Thyroid gland (tissue), 4 donors: Measurements from ENCODE around the gene NCMAP.

ENCODE experiments used
- POLR2A ChIP-seq, 2 donors: fragments of 450-650 bp; IDR thresholded peaks; one replicate each; pipeline ENCODE4 v1.6.1; 2017; ENCODE audit warnings: antibody characterized with exemption in 2 of 2, mild to moderate bottlenecking in 2 of 2, moderate library complexity in 1 of 2
- TF ChIP-seq, protein P1 (sequence below), 6 experiments: fragments of 200-600 bp in 3 of 6; fragments of 450-650 bp in 3 of 6; sonication (generic) in 3 of 6; IDR thresholded peaks; one replicate each; pipeline ENCODE4 v1.5.1; 2016 to 2019; ENCODE audit warnings: antibody characterized with exemption in 6 of 6, mild to moderate bottlenecking in 2 of 6, inconsistent platforms in 1 of 6, moderate library complexity in 1 of 6

DNA sequence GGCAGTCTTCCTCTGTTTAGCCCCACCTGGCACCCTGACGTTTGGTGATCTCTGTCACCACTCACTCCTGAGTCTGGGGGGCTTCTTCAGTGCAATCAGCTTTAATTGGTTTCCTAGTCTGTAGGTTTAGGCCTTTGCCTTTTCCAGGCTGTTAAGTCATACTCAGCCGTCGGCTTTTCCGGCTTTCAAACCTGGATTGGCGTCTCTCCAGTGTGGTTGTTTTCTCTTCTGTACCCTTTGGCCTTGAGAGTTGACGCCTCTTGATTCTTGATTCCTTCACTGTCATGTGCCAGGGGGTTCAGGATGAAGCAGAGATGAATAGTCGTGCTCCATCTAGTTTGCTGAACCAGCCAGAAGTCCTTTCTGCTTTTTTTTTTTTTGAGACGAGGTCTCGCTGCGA is 24.9 kb downstream of the NCMAP start:
- TF ChIP-seq, protein P1, sequence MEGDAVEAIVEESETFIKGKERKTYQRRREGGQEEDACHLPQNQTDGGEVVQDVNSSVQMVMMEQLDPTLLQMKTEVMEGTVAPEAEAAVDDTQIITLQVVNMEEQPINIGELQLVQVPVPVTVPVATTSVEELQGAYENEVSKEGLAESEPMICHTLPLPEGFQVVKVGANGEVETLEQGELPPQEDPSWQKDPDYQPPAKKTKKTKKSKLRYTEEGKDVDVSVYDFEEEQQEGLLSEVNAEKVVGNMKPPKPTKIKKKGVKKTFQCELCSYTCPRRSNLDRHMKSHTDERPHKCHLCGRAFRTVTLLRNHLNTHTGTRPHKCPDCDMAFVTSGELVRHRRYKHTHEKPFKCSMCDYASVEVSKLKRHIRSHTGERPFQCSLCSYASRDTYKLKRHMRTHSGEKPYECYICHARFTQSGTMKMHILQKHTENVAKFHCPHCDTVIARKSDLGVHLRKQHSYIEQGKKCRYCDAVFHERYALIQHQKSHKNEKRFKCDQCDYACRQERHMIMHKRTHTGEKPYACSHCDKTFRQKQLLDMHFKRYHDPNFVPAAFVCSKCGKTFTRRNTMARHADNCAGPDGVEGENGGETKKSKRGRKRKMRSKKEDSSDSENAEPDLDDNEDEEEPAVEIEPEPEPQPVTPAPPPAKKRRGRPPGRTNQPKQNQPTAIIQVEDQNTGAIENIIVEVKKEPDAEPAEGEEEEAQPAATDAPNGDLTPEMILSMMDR (IDR thresholded peaks at IDR 0.05) = no peak
- no peak for TF ChIP-seq POLR2A (IDR thresholded peaks at IDR 0.05)
